Fibroblast of the aortic adventitia (primary cell): ENCODE results near the gene RFFL. TPM values are rescaled to one million over a fixed set of nuclear protein-coding genes. Genes with fewer than 3 reads are reported as not detected.
A peak's percentile ranks its signal among the peaks of the same experiment; 100 is the strongest.

Experiments
- DNase-seq: peaks from one replicate; pipeline ENCODE4 v3.0.0-alpha.2; 2010; ENCODE audit warnings: low read depth
- H3K4me3 ChIP-seq: 2 replicates; pipeline ENCODE4 v1.5.1; 2011; ENCODE audit warnings: low read depth, mild to moderate bottlenecking, control low read depth, low read length, moderate library complexity
- total RNA-seq: library from RNA; depleted of rRNA; stranded (reverse); fragments of >200 nt; gene quantifications from 2 replicates; pipeline ENCODE4 v1.2.3, GENCODE V29; 2012; ENCODE audit warnings: low replicate concordance
- TF ChIP-seq, protein P1 (sequence below): IDR thresholded peaks from 2 replicates; pipeline ENCODE4 v1.5.1; 2011; ENCODE audit warnings: mild to moderate bottlenecking, low read length, control low read depth, inconsistent platforms; ENCODE audit not compliant: insufficient read depth

Gene RFFL
- total RNA-seq, 1 donor: 17.0 TPM

GRCh38 chr17:34999456-34999855 lies 64.1 kb downstream of the RFFL start:
- no peak for DNase-seq
- H3K4me3 ChIP-seq: no peak overlapping the region
- TF ChIP-seq, protein P1, sequence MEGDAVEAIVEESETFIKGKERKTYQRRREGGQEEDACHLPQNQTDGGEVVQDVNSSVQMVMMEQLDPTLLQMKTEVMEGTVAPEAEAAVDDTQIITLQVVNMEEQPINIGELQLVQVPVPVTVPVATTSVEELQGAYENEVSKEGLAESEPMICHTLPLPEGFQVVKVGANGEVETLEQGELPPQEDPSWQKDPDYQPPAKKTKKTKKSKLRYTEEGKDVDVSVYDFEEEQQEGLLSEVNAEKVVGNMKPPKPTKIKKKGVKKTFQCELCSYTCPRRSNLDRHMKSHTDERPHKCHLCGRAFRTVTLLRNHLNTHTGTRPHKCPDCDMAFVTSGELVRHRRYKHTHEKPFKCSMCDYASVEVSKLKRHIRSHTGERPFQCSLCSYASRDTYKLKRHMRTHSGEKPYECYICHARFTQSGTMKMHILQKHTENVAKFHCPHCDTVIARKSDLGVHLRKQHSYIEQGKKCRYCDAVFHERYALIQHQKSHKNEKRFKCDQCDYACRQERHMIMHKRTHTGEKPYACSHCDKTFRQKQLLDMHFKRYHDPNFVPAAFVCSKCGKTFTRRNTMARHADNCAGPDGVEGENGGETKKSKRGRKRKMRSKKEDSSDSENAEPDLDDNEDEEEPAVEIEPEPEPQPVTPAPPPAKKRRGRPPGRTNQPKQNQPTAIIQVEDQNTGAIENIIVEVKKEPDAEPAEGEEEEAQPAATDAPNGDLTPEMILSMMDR: no peak

DNA sequence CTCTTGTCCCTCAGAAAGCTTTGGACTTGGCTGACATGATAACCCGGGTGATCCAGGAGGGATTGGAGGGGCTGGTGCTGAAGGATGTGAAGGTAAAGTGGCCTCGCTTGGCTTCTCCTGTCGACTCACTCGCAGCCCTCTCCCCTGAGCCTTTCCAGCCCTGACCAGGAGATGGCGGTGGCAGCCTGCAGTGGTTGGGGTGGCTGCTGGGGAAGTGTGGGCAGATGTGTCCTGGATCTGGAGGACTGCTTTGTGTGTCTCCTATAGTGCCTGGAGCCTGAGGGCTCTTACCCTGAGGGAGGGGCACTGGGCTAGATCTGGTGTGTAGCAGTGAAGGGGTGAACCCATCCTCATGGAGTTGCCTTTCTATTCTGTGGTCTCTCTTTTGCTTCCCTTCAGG lies 65.3 kb downstream of the RFFL start:
- TF ChIP-seq, protein P1: peak; percentile 90
- peak; percentile 66 for DNase-seq
- H3K4me3 ChIP-seq: no peak overlapping the region

DNA sequence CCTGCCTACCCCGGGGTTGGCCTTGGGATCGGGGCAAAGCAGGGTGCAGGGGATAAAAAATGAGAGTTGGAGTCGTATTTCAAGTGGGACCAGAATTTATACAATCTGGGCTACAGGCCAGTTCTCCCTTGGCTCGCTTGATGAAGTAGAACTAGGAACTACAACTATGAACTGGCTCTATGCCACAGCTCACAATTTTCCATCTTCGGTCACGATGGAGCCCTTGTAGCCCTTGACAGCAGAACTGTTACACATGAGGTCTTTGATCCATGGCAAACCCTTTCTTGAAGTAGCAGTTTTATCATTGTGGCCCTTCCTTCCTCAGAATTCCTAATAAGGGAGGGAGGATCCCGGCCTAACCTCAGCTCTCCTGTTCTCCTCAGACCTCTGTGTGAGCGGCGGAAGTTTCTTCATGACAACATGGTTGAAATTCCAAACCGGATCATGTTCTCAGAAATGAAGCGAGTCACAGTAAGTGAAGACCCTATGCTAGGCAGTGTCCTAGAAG lies 66.1 kb downstream of the RFFL start:
- H3K4me3 ChIP-seq: no peak overlapping the region
- DNase-seq: peak; percentile 91
- TF ChIP-seq, protein P1: no peak

- DNase-seq: no peak
- no peak overlapping the region for H3K4me3 ChIP-seq
- TF ChIP-seq, protein P1: no peak
Measured at GRCh38 chr17:34996422-34997285, 66.9 kb downstream of the RFFL start.

DNA sequence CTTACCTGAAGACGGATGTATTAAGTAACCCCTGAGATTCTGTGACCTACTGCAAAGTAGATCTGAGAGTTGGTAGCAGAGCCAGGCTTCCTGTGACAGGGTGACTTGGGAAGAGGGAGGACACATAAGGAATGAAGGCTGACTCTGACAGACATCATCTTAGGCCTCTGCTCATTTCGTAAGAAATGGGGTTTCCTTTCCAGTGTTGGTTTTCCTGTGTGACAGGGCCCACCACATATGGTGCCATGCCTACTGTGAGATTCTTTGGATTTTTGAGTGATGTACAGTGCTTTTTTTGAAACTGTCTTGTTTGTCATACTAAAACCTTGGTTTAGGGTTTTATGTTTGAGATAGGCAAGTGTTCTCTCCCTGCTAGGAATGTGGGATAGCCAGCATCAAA lies 70.5 kb downstream of the RFFL start:
- TF ChIP-seq, protein P1: no peak
- DNase-seq: no peak

DNA sequence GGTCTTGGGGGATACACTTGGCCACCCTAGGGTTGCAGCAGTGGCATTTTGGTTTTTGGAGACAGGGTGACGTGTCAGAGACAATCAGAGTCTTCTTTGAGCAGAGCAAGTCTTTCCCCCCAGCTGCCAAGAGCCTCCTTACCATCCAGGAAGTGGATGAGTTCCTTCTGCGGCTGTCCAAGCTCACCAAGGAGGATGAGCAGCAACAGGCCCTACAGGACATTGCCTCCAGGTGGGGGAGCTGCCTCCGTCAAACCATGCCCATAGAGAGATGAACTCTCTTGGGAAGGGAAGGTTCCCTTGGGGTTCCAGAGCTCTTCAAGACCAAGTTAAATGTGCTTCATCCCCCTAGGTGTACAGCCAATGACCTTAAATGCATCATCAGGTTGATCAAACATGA lies 71.9 kb downstream of the RFFL start:
- TF ChIP-seq, protein P1: no peak
- H3K4me3 ChIP-seq: no peak overlapping the region
- no peak for DNase-seq

More for the DNA sequence above, 70.5 kb downstream of the RFFL start:
- no peak overlapping the region for H3K4me3 ChIP-seq
